H4 (cell line): ENCODE measurements around the gene UPK2. TPM values are rescaled to one million over a fixed set of nuclear protein-coding genes. Genes with fewer than 3 reads are reported as not detected.
A peak's percentile ranks its signal among the peaks of the same experiment; 100 is the strongest.

Experiments used
- DNase-seq: peaks from one replicate; pipeline ENCODE4 v3.0.0-alpha.2; 2015; ENCODE audit warnings: low spot score
- total RNA-seq: library from RNA; depleted of rRNA; stranded (reverse); fragments of >200 nt; shearing (Covaris generic); gene quantifications from 2 replicates; pipeline ENCODE4 v1.2.3, GENCODE V29; 2014; rRNA removed

Gene UPK2
- not detected in 2 replicates for total RNA-seq

DNA sequence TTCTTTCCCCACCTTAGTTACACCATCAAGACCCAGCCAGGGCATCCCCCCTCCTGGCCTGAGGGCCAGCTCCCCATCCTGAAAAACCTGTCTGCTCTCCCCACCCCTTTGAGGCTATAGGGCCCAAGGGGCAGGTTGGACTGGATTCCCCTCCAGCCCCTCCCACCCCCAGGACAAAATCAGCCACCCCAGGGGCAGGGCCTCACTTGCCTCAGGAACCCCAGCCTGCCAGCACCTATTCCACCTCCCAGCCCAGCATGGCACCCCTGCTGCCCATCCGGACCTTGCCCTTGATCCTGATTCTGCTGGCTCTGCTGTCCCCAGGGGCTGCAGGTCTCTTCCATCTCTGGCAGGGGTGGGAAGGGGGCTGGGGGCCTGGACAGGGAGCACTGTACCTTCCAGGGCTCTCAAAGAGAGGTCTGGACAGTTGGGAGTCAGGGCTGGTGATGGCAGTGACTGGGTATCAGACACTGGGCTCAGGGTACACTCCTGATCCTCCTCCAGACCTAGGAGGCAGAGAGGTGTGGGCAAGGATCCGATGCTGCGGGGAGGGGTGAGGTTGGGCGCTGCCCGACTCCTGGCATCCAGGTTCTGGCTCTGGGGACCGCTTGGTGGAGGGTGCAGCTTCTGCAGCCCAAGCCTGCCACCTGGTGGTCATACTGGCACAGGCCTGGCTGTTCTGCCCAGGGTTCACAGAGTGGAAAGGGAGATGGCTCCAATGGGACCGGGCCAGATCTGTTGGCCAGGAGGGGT lies at the start of gene UPK2:
Gene UPK2, plus strand, starts transcription at position 205 of the 753 bp plus-strand sequence. Its CDS starts 53 bp downstream, at position 258.
- DNase-seq, result peak; percentile 78

DNA sequence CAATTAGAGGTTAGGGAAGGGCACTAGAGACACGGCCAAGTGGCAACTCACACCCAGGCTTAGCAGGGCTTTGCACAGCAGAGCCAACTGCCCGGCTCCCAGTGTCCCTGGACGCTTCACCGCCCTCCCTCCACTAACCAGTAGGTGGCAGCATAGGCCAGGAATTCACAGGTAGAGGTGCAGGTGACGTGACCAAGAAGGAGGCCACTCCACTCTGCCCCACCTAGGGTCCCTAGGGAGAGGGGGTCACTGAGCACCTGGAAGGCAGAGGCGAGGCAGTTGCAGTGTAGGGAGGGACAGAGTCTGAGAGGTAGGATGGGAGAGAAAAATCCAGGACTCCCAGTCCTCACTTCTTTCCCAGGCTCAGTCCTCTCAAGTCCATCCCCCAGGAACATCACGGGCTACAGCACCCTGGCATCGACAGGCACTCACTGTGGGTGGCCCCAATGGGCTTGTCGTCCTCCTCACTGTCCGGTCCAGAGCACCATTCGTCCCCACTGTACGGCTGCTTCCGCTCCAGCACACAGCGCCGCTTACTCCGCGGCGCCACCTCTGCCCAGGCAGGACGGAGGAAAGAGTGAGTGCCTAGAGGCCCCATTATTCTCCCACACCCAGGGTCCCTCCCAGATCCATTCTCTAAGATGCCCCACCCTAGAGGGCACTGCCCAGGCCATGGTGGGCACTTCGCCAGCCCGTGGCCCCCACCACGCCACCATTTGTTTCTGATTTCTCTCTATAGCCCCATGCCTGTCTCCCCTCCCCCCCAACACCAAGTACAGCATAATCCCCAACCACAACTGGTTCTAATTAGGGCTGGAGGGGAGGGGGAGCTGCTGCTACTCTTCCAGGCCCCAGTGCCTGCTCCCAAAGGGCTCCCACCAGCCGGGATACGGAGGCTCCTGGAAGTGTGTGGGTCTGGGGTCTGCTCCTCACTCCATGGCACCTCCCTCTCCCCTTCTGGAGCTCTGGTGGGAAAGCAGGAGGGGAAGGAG lies 48.8 kb upstream of the UPK2 start:
- peak; percentile 64 for DNase-seq

DNA sequence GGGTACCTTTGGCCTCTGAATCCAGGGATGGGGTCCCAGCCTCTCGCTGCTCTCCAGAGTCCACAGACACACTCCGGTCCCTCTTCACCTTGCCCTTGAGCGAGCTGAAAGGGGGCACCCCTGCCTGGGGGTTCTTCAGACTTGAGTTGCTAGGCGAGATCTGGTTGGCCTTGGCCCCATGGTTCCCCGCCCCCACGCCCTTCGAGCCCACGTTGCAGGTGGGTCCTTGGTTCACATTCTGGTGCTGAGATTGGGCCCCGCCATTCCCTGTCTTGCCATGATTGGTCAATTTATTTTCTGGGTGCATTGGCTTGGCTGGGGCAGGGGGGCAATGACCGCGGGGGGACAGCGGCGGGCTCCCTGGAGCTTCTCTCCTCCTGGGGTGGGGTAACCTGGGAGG lies 47.8 kb upstream of the UPK2 start:
- DNase-seq, result no peak

DNA sequence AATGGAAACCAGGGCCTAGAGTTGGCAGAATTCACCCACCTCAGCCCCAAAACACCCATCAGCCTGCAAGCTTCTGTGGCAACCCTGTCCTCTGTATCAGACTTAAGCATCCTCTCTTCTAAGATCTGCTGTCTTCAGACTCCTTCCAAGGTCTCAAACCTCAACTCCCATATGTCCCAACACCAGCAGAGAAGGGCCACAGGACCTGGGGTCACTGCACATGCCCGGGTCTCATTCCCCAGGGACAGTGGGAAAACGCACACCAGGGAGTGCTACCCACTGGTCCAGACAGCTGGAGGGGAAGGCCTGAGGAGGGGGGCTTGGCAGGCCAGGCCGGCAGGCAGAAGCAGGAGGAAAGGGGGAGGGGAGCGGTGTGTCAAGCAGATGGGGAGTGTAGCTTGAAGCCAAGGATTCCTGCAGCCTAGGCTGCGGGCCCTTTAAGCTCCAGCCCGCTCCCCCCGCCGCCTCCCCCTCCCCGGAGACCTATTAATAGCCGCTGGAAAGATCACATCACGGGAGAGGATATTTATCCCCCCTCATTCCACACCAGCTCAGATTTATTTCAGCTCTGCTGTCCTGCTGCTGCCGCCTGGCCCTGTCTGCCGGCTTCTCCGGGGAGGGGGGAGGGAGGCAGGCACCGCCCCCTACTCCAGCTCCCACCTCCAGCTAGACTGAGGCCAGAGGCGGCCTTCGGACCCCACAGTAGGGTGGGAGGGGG lies 47.0 kb upstream of the UPK2 start:
- peak; percentile 80 for DNase-seq

DNA sequence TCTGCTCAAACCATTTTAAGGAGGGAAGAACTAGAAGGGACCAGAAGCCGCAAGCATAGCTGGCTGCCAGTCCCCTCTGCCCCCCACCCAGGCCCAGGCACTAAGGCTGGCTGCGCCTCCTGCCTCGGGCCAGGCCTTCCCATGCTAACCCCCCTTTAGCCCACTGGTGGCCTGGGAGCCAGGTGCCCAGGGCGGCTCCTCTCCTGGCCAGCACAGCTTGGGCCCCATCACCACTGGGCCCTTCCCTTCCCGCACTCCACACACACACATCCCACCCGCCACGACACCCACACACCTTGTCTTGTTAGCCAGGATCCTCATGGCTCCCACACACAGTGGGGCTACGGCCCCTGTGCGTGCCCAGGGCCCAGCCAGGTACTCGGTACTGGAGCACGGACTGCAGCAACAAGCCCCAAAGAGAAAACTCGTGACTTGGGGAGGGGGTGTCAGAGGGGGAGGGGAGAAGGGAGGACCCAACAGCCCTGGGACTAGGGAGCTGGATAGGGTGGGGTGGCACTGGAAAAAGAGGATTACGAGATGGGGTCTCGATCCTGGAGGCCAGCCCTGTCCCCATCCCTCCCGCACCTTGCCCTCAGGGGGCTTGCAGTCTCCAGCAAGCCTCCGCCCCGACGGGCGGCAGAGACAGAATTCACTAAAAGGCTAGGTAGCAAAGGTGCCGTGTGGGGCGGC lies 46.3 kb upstream of the UPK2 start:
- DNase-seq, result no peak

DNA sequence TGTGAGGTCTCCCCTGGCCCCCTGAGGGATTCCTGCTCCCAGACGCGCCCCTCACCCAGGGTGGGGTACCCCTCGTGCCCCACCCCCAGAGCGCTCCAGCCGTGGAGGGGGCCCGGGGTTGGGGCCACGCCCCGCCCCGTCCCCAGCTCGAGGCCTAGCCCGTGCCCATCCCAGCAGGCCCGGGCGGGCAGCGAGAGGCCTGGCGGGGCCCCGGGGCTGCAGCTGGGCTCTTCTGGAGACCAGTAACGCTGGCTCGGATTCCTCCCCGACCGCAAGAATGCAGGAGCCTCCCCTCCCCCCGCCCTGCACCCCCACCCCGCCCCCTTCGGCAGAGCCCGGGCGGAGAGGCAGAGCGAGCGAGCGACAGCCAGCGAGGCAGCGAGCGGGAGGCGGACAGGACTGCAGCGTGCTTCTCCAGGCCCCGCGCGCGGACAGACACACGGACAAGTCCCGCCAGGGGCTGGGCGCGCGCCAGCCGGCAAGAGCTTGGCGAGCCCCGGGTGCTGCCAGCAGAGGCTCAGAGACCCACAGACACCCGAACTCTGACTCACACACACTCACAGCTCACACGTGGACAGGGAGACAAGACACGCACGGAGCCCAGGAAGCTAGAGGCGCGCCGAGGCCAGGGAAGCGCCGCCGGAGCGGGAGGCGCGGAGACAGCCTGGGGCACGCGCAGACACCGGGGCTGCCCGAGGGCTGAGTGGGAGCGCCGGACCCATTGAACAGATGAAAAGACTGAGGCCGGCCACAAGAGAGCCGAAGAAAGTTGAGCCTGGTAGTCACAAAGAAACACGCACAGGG lies 45.6 kb upstream of the UPK2 start:
- DNase-seq, result peak; percentile 80

DNA sequence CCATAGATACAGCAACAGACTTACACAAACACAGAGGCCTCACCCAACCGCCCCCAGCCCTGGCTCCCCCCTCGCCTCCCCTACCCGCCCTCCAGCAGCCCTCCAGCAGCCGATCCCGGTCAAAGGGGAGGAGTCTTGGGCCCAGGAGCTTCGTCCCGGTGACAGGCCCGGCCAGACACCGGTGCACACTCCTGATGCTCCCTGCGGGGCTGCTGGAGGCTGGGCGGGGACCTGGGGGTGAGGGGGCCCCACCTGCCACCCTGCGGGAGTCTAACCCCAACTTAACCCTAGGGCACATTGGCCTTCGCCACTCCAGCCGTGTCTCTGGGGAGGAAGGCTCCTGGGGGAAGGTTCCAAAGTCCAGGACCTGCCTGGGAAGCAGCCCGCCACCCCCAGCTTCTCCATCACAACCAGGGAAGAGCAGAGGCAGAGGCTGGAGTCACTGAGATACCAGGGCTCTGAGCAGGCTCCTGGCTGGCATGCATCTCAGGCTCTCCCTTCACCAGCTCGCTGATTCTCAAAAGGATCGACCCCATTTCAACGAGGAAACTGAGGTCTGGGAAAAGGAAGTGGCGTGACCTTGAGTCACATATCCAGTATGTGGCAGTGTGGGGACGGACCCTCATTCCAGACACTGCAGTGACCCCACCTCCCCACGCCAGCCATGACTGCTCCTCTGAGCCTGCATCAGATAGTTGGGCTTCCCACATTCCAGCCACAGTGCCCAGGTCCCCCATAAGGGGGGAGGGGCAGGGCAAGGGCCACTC lies 44.8 kb upstream of the UPK2 start:
- DNase-seq, result peak; percentile 66

DNA sequence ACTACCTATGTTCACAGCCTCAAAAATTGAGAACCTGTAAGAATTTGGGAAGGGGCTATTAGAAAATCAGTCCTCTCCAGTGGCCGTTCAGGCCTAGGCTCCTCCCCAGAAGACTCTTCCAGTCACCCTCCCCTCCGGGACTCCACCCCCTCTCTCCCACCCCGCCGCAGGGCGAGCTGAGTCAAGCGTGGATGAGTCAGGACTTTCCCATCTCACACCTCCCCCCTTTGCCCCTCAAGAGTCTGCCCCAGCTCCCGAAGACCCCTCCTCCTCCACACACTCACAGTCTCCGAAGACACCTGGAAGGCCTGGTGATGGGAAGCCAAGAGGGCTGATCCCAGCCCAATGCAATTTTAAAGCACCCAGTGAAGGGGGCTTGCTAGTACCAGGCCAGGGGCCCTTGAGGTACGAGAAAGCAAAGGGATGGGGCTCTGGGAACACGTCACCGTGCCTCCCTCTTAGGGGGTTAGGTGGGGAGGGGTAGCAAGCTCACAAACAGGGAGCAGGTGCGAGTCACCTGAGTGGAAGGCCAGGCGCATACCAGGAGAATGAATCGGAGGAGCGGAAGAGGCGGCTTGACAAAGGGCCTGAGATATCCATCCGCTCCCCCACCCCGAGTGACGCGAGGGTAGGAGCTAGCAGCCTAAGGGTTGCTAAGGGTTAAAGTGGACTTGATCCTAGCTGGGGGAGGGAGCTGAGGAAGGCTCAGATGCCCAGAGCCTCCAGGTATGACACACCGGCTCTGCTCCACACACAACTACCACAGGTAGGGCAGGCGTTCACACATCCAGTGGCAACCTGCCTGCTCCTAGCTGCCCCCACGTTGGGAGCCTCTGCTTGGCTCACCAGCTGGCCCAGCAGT lies 44.0 kb upstream of the UPK2 start:
- peak; percentile 88 for DNase-seq

DNA sequence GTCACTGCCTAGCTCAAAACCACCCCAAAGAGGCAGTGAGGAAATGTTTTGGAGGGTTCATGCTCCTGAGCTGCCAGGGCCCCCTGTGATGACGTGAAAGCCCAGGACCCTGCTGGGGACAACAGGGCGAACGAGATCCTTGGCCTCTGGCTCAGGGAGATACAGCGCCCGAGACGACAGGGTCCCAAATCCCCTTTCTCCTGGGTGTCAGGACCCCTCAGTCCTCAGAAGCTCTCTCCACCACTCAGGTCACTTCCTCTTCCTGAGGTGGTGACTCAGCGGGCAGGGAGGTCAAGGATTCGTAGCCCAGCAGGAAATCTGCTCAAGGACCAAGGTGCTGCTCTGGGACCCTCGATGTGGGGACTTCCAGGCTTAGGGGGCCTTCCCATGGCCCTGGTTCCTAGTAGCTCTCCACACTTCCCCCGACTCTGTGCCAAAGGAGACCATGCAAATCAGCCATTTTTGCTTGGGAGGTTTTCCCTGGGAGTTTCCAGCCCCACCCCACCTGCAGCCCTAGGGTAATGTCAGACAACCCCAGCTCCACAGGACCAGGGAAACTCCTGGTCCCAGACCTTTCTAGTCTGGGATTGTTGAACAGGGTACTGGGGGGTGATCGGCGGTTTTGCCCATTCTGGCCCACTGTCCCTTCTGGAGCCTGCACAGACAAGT lies 43.2 kb upstream of the UPK2 start:
- DNase-seq, result no peak

DNA sequence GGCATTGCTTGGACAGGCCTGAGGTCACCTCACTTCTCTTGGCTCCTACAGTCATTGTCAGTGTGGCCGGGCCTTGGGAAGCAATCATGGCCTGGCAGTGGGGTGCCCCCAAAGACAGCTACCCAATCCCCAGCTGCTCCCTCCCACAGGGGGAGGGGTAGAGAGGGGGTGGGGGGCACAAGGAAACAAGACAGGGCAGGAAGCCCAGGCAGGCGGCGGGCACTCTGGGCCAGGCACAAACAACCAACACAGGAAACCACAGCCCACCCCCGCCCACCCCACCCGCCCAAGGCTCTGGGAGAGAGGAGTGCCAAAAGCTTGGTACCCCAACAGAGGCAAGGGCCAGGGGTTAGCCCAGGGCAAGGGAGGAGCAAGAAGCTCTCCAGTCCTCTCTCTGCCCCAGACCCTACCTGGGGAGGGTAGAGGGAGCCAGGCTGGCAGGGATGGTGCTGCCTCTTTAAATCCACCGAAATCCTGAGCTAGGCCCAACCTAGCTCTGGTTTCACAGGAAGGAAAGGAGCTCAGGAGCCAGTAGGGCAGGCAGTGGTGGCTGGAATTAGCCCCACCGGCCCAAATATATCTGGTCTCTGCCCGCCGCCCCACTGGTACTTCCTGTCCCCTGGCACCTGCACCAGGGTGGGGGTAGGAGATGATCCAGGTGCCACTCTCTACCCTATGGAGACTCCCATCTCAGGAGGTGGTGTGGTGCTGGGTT lies 42.5 kb upstream of the UPK2 start:
- DNase-seq, result peak; percentile 47

DNA sequence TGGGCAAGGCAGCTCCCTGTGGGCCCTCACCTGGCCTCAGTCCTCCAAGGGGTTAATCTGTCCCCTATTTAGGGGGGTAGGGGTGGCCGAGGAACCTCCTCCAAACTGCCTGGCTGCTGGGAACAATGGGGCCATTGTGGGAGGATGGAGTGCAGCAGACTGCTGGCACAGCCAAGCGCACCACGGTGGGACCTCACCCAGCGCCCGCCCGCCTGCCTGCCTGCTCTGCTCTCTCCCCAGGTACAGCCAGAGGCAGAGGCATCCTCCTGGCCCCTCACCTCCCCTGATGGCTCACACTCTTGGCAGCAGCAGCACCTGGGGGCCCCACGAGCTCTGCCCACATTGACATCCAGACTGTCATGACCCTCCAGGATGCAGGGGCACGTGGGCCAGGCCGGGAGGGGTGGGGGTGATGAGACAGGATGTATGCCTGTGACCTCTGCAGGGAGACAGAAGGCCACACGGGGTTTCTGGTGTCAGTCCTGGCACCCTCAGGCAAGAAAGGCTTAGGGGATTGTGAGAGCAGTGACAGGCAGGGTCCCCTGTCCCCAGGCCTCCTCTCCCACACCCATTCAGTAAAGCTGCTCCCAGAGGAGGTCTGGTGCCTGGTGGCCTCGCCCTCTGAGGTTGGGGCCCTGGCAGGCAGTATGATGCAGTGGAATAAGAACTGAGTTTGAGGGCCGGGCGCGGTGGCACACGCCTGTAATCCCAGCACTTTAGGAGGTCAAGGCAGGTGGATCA lies 41.8 kb upstream of the UPK2 start:
- DNase-seq, result peak; percentile 48

DNA sequence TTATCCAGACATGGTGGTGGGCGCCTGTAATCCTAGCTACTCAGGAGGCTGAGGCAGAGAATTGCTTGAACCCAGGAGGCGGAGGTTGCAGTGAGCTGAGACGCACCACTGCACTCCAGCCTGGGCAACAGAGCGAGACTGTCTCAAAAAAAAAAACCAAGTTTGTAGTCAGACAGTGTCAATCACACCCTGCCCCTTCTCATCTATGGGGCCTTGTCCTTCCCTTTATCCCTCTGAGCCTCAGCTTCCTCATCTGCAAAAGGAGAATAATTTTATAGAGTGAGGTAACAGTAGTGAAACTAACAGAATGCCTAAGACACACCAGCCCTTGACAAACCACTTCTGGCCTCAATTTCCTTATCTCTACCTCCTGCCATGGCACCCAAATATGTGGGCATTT lies 41.1 kb upstream of the UPK2 start:
- DNase-seq, result no peak

DNA sequence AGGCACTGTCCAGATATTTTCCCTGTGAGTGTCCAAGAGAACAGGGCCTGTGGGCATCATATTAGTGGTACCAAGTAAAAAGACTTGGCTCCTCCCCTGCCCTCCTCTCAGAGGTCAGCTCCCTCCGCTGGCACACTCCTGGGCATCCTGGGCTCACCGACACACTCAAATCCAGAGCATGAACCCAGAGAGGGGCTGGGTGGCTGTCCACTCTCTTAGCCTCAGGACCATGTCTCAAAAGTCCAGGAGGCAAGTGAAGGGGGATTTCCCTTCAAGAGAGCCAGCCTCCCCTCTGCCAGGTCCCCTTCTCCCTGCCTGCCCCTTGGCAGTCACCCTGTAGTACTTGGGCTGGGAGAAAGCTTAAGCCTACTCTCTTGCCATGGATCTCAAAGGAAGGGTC lies 40.7 kb upstream of the UPK2 start:
- no peak for DNase-seq

DNA sequence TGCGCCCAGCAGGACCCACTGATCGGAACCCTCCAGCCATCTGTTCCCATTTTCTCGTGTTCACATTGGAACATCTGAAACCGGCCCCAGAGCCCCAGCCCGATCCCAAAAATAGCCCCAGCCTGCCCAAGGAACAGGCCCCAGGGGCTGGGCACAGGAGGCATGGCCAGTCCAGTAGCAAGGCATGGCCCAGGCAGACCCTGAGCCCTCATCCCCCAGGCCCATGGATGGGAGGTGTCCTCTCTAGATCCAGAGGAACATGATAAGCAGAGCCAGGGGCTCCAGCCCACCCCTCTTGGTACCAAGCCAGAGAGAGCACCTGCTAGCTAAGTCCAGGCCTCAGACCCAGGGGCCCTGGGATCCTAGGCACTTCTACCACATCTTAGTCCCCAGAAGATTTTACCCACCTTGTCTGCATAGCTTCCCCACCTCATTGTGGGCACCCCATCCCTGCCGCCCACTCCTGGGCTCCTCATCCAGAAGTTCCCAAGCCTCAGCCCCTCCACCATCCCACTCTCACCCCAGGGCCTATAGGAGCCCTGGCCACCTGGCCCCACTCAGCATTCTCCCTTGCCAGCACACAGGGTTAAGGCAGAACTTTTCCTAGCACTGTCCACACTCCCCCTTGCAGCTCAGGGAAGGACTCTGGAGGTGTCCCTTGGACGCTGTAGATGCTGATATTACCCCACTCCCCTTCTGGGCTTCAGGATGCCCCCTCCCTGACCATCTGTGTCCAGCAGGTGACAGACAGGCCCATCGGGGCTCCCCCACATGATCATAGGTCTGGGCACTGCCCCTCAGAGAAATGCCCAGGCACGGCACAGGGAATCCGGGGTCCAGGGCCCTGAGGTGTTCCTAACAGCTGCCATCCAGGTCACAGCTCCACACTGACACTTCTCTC lies 39.9 kb upstream of the UPK2 start:
- DNase-seq, result no peak

DNA sequence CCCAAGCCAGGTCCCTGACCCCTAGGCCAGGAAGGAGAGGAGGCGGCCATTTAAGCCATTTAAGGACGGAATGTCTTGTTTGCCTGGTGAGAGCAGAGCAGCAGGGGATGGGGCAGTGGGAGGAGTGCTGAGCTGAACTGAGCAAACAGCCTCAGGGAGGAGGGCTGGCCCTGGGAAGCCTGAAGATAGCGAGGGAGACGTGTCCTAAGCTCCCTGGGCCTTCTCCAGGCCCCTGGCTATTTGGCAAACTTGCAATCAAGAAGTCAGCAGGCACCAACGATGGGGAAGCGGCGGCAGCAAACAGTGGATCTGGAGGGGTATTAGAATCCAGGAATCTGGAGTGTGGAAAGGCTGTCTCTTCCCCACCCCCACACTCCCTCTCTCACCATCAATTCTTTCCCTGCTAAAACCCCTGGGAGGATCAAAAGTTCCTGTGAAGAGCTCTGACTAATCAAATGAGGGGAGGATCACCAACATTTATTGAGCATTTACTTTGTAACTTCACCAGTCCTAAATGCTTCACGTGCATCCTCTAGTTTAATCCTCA lies 39.2 kb upstream of the UPK2 start:
- no peak for DNase-seq
